Measurements from ENCODE around the gene SMYD3. TPM values are rescaled to one million over a fixed set of nuclear protein-coding genes. Genes with fewer than 3 reads are reported as not detected.

SMYD3 gene
- total RNA-seq, 1 donor from 2014 or later = 20.8 TPM

GRCh38 chr1:245863566-245864184 is 643.4 kb downstream of the SMYD3 start:
- intact Hi-C loops (cut with micrococcal nuclease) = no loop called here
- ATAC-seq (ENCODE audit: low read depth) = no peak
- H3K4me3 Mint-ChIP-seq = no peak overlapping the region
- CTCF ChIA-PET = no interaction called here
- peaks cover 15% of the 10 kb centered on the region for H3K36me3 Mint-ChIP-seq (ENCODE audit: low read depth)
- H3K4me1 Mint-ChIP-seq = no peaks in the 10 kb centered on the region
- H3K9me3 Mint-ChIP-seq = no peaks in the 10 kb centered on the region
- H3K27me3 Mint-ChIP-seq = no peaks in the 10 kb centered on the region
- no peak for TF ChIP-seq CTCF (IDR thresholded peaks at IDR 0.05)
- POLR2A ChIA-PET = no interaction called here
- DNase-seq = no peak
- H3K27ac Mint-ChIP-seq = no peak overlapping the region

- Mint-ChIP-seq H3K4me1 (no peaks in the 10 kb centered on the region), H3K36me3 (ENCODE audit: low read depth) (peaks cover 17% of the 10 kb centered on the region), H3K27me3 (no peaks in the 10 kb centered on the region), H3K27ac (no peak overlapping the region), H3K4me3 (no peak overlapping the region), H3K9me3 (no peaks in the 10 kb centered on the region)
- DNase-seq = no peak
- ATAC-seq (ENCODE audit: low read depth) = no peak
- no peak for TF ChIP-seq CTCF (IDR thresholded peaks at IDR 0.05)
- CTCF ChIA-PET = no interaction called here
- POLR2A ChIA-PET = no interaction called here
- intact Hi-C loops (cut with micrococcal nuclease) = no loop called here
Observed at GRCh38 chr1:245862812-245863540, 644.1 kb downstream of the SMYD3 start.

- no peak overlapping the region for H3K27ac Mint-ChIP-seq
- ChIA-PET POLR2A (no interaction called here), CTCF (no interaction called here)
- DNase-seq (no peak), ATAC-seq (ENCODE audit: low read depth) (no peak)
- no peaks in the 10 kb centered on the region for H3K4me1 Mint-ChIP-seq
- no peak overlapping the region for H3K4me3 Mint-ChIP-seq
- H3K9me3 Mint-ChIP-seq = no peaks in the 10 kb centered on the region
- peaks cover 26% of the 10 kb centered on the region for H3K36me3 Mint-ChIP-seq (ENCODE audit: low read depth)
- TF ChIP-seq CTCF (IDR thresholded peaks at IDR 0.05) = no peak
- intact Hi-C loops (cut with micrococcal nuclease) = no loop called here
- H3K27me3 Mint-ChIP-seq = no peaks in the 10 kb centered on the region
Observed at GRCh38 chr1:245860657-245861544, 646.2 kb downstream of the SMYD3 start.

GRCh38 chr1:245859493-245860114 is 647.5 kb downstream of the SMYD3 start:
- H3K27ac Mint-ChIP-seq = no peak overlapping the region
- CTCF ChIA-PET = no interaction called here
- no peaks in the 10 kb centered on the region for H3K27me3 Mint-ChIP-seq

More at GRCh38 chr1:245859493-245860114, 647.5 kb downstream of the SMYD3 start:
- ATAC-seq (ENCODE audit: low read depth) (no peak), DNase-seq (no peak)
- POLR2A ChIA-PET = no interaction called here
- H3K36me3 Mint-ChIP-seq (ENCODE audit: low read depth) = peaks cover 31% of the 10 kb centered on the region
- intact Hi-C loops (cut with micrococcal nuclease) = no loop called here
- no peaks in the 10 kb centered on the region for H3K4me1 Mint-ChIP-seq
- H3K9me3 Mint-ChIP-seq = peaks cover under 1% of the 10 kb centered on the region
- no peak overlapping the region for H3K4me3 Mint-ChIP-seq
- no peak for TF ChIP-seq CTCF (IDR thresholded peaks at IDR 0.05)
